Measurements from ENCODE around the gene HIPK2.

HIPK2 gene

GRCh38 chr7:139639563-139639962 lies 138.2 kb downstream of the HIPK2 start (continued):
- TF ChIP-seq ZC3H10 (CRISPR knock-in tag; IDR thresholded peaks at IDR 0.05) (no peak), ARNTL (CRISPR knock-in tag; IDR thresholded peaks at IDR 0.05; ENCODE audit: borderline replicate concordance, low read depth) (no peak), RARB (CRISPR knock-in tag; IDR thresholded peaks at IDR 0.05) (no peak)

GRCh38 chr7:139635526-139636302 lies 142.1 kb downstream of the HIPK2 start:
- ATAC-seq, result no peak
- no peak for TF ChIP-seq ZNF565 (CRISPR knock-in tag; conservative IDR thresholded peaks at IDR 0.05; ENCODE audit: low read depth)
- TF ChIP-seq ZFP3 (CRISPR knock-in tag; IDR thresholded peaks at IDR 0.05), result no peak
- no peak for TF ChIP-seq PPARA (CRISPR knock-in tag; IDR thresholded peaks at IDR 0.05; ENCODE audit: borderline replicate concordance)
- TF ChIP-seq PATZ1 (CRISPR knock-in tag; IDR thresholded peaks at IDR 0.05; ENCODE audit: borderline replicate concordance), result no peak
- no peak for TF ChIP-seq POU6F1 (CRISPR knock-in tag; IDR thresholded peaks at IDR 0.05; ENCODE audit: borderline replicate concordance, low read depth)
- TF ChIP-seq ARNTL (CRISPR knock-in tag; IDR thresholded peaks at IDR 0.05; ENCODE audit: borderline replicate concordance, low read depth), result no peak
- no peak for TF ChIP-seq ISL1 (CRISPR knock-in tag; IDR thresholded peaks at IDR 0.05)
- no peak for TF ChIP-seq CSDC2 (CRISPR knock-in tag; IDR thresholded peaks at IDR 0.05)
- no peak for TF ChIP-seq ESRRG (CRISPR knock-in tag; IDR thresholded peaks at IDR 0.05)
- TF ChIP-seq BACH2 (CRISPR knock-in tag; IDR thresholded peaks at IDR 0.05; ENCODE audit: borderline replicate concordance), result no peak
- no peak for TF ChIP-seq ZFP30 (CRISPR knock-in tag; IDR thresholded peaks at IDR 0.05)
- TF ChIP-seq CREB5 (CRISPR knock-in tag; IDR thresholded peaks at IDR 0.05; ENCODE audit: low read depth), result no peak
- TF ChIP-seq TCF4 (CRISPR knock-in tag; IDR thresholded peaks at IDR 0.05; ENCODE audit: borderline replicate concordance), result no peak
- TF ChIP-seq ZNF70 (CRISPR knock-in tag; IDR thresholded peaks at IDR 0.05), result no peak
- no peak for TF ChIP-seq OSR1 (CRISPR knock-in tag; IDR thresholded peaks at IDR 0.05)
- no peak for TF ChIP-seq SNAI2 (CRISPR knock-in tag; IDR thresholded peaks at IDR 0.05)
- no peak for TF ChIP-seq TOX (CRISPR knock-in tag; IDR thresholded peaks at IDR 0.05; ENCODE audit: borderline replicate concordance)
- no peak for TF ChIP-seq TSHZ2 (CRISPR knock-in tag; IDR thresholded peaks at IDR 0.05)
- no peak for TF ChIP-seq ZC3H10 (CRISPR knock-in tag; IDR thresholded peaks at IDR 0.05)

GRCh38 chr7:139634087-139634486 lies 143.7 kb downstream of the HIPK2 start:
- ATAC-seq, result no peak
- TF ChIP-seq ZC3H10 (CRISPR knock-in tag; IDR thresholded peaks at IDR 0.05), result no peak

- no peak for ATAC-seq
- TF ChIP-seq TCF4 (CRISPR knock-in tag; IDR thresholded peaks at IDR 0.05; ENCODE audit: borderline replicate concordance) (no peak), ZNF8 (CRISPR knock-in tag; IDR thresholded peaks at IDR 0.05) (no peak)
Observed at GRCh38 chr7:139631520-139632031, 146.2 kb downstream of the HIPK2 start.
